ES-I3 (cell line): ENCODE results near the gene ANKRD12.

Experiments used
- H3K36me3 ChIP-seq: 2 replicates; pipeline ENCODE4 v1.6.1; 2013; ENCODE audit warnings: mild to moderate bottlenecking, low read length, control low read depth, moderate library complexity; ENCODE audit not compliant: insufficient read depth
- H3K4me1 ChIP-seq: 2 replicates; pipeline ENCODE4 v1.6.1; 2013; ENCODE audit warnings: mild to moderate bottlenecking, control low read depth, low read length; ENCODE audit not compliant: insufficient read depth
- H3K9ac ChIP-seq: 2 replicates; pipeline ENCODE4 v1.6.1; 2013; ENCODE audit warnings: low read depth, mild to moderate bottlenecking, low read length, moderate library complexity
- H3K9me3 ChIP-seq: 2 replicates; pipeline ENCODE4 v1.6.1; 2013; ENCODE audit warnings: mild to moderate bottlenecking, low read length, moderate library complexity; ENCODE audit not compliant: control insufficient read depth, insufficient read depth

Gene ANKRD12

GRCh38 chr18:9304388-9305070 lies 167.9 kb downstream of the ANKRD12 start:
- H3K9me3 ChIP-seq: no peaks in the 10 kb centered on the region; the same call in 1 of the 2 replicates
- no peaks in the 10 kb centered on the region for H3K4me1 ChIP-seq
- H3K36me3 ChIP-seq: no peaks in the 10 kb centered on the region
- no peak overlapping the region for H3K9ac ChIP-seq

GRCh38 chr18:9319333-9319732 lies 182.8 kb downstream of the ANKRD12 start:
- H3K36me3 ChIP-seq: no peaks in the 10 kb centered on the region
- H3K9ac ChIP-seq: no peak overlapping the region
- H3K9me3 ChIP-seq: no peaks in the 10 kb centered on the region
- H3K4me1 ChIP-seq: no peaks in the 10 kb centered on the region

GRCh38 chr18:9321017-9321452 lies 184.5 kb downstream of the ANKRD12 start:
- H3K9me3 ChIP-seq: no peaks in the 10 kb centered on the region
- no peak overlapping the region for H3K9ac ChIP-seq
- no peaks in the 10 kb centered on the region for H3K4me1 ChIP-seq
- no peaks in the 10 kb centered on the region for H3K36me3 ChIP-seq

GRCh38 chr18:9321736-9322135 lies 185.2 kb downstream of the ANKRD12 start:
- no peaks in the 10 kb centered on the region for H3K9me3 ChIP-seq
- H3K9ac ChIP-seq: no peak overlapping the region
- H3K36me3 ChIP-seq: no peaks in the 10 kb centered on the region
- no peaks in the 10 kb centered on the region for H3K4me1 ChIP-seq

GRCh38 chr18:9322744-9323143 lies 186.2 kb downstream of the ANKRD12 start:
- Histone ChIP-seq H3K4me1 (no peaks in the 10 kb centered on the region), H3K9ac (no peak overlapping the region), H3K9me3 (no peaks in the 10 kb centered on the region)

GRCh38 chr18:9323750-9324445 lies 187.3 kb downstream of the ANKRD12 start:
- H3K36me3 ChIP-seq: no peaks in the 10 kb centered on the region
- H3K9ac ChIP-seq: no peak overlapping the region
- H3K4me1 ChIP-seq: no peaks in the 10 kb centered on the region
- no peaks in the 10 kb centered on the region; the same call in 1 of the 2 replicates for H3K9me3 ChIP-seq

More at GRCh38 chr18:9322744-9323143, 186.2 kb downstream of the ANKRD12 start:
- no peaks in the 10 kb centered on the region for H3K36me3 ChIP-seq

- Histone ChIP-seq H3K4me1 (no peaks in the 10 kb centered on the region), H3K36me3 (no peaks in the 10 kb centered on the region)
These were observed 189.1 kb downstream of the ANKRD12 start for GRCh38 chr18:9325716-9326115.

GRCh38 chr18:9328776-9329175 lies 192.2 kb downstream of the ANKRD12 start:
- no peaks in the 10 kb centered on the region for H3K36me3 ChIP-seq
- no peak overlapping the region for H3K9ac ChIP-seq
- no peaks in the 10 kb centered on the region; the same call in 1 of the 2 replicates for H3K9me3 ChIP-seq
- H3K4me1 ChIP-seq: no peaks in the 10 kb centered on the region

More at GRCh38 chr18:9325716-9326115, 189.1 kb downstream of the ANKRD12 start:
- no peaks in the 10 kb centered on the region; the same call in 1 of the 2 replicates for H3K9me3 ChIP-seq
- no peak overlapping the region for H3K9ac ChIP-seq

- no peaks in the 10 kb centered on the region; the same call in 1 of the 2 replicates for H3K9me3 ChIP-seq
These were observed 192.9 kb downstream of the ANKRD12 start for GRCh38 chr18:9329471-9329870.

GRCh38 chr18:9330419-9330818 lies 193.8 kb downstream of the ANKRD12 start:
- no peaks in the 10 kb centered on the region; the same call in 1 of the 2 replicates for H3K9me3 ChIP-seq
- no peak overlapping the region for H3K9ac ChIP-seq
- no peaks in the 10 kb centered on the region for H3K36me3 ChIP-seq
- H3K4me1 ChIP-seq: no peaks in the 10 kb centered on the region

More at GRCh38 chr18:9329471-9329870, 192.9 kb downstream of the ANKRD12 start:
- H3K36me3 ChIP-seq: no peaks in the 10 kb centered on the region
- H3K4me1 ChIP-seq: no peaks in the 10 kb centered on the region
- H3K9ac ChIP-seq: no peak overlapping the region

- no peaks in the 10 kb centered on the region for H3K4me1 ChIP-seq
- H3K9me3 ChIP-seq: no peaks in the 10 kb centered on the region; the same call in 1 of the 2 replicates
- no peaks in the 10 kb centered on the region for H3K36me3 ChIP-seq
- peak overlapping the region; percentile 81 for H3K9ac ChIP-seq
These were observed 197.1 kb downstream of the ANKRD12 start for GRCh38 chr18:9333441-9334328.

GRCh38 chr18:9334329-9334972 lies 197.9 kb downstream of the ANKRD12 start, which contains the start of gene TWSG1:
Gene TWSG1 (plus strand): TSS chr18:9334773. CDS start chr18:9337230, 2,457 bp downstream.
- Histone ChIP-seq H3K9ac (peak within 1 kb of the TSS; percentile 91), H3K4me1 (no peaks in the 10 kb centered on the region), H3K9me3 (no peaks in the 10 kb centered on the region), H3K36me3 (no peaks in the 10 kb centered on the region)

GRCh38 chr18:9334973-9335696 lies 198.6 kb downstream of the ANKRD12 start:
- H3K9ac ChIP-seq: peak overlapping the region; percentile 91
- H3K9me3 ChIP-seq: no peaks in the 10 kb centered on the region
- no peaks in the 10 kb centered on the region for H3K36me3 ChIP-seq
- no peaks in the 10 kb centered on the region for H3K4me1 ChIP-seq
